Progenitor cell of endocrine pancreas (in vitro differentiated cells): ENCODE results near the gene DCC. TPM values are rescaled to one million over a fixed set of nuclear protein-coding genes. Genes with fewer than 3 reads are reported as not detected.

Experiments used
- DNase-seq: peaks from one replicate; pipeline ENCODE4 v3.0.0; 2021; ENCODE audit warnings: low spot score; ENCODE audit not compliant: unreplicated experiment
- H3K27ac Mint-ChIP-seq: 2 replicates; pipeline ENCODE4 v1.8.0; 2021; ENCODE audit warnings: mild to moderate bottlenecking, moderate library complexity, mixed read lengths
- H3K27me3 Mint-ChIP-seq: 2 replicates; pipeline ENCODE4 v1.8.0; 2021; ENCODE audit warnings: mixed read lengths
- H3K36me3 Mint-ChIP-seq: 2 replicates; pipeline ENCODE4 v1.8.0; 2022; ENCODE audit warnings: mixed read lengths; ENCODE audit not compliant: insufficient read depth
- H3K4me1 Mint-ChIP-seq: 2 replicates; pipeline ENCODE4 v1.8.0; 2021; ENCODE audit warnings: low read depth, mixed read lengths
- H3K4me3 Mint-ChIP-seq: 2 replicates; pipeline ENCODE4 v1.8.0; 2021; ENCODE audit warnings: low read depth, mild to moderate bottlenecking, moderate library complexity, mixed read lengths
- H3K9me3 Mint-ChIP-seq: 2 replicates; pipeline ENCODE4 v1.8.0; 2021; ENCODE audit warnings: low read depth, mixed read lengths
- CTCF ChIP-seq: fragments of 200-600 bp; sonication (generic); IDR thresholded peaks from one replicate; pipeline ENCODE4 v1.5.0; 2021; ENCODE audit warnings: antibody characterized with exemption, mild to moderate bottlenecking; ENCODE audit not compliant: unreplicated experiment
- total RNA-seq: library from RNA; stranded (reverse); gene quantifications from 2 replicates; pipeline ENCODE4 v1.2.1, GENCODE V29; 2021

Gene DCC
- total RNA-seq, 1 donor from 2014 or later = 8.4 TPM

- TF ChIP-seq CTCF = no peak
- Mint-ChIP-seq H3K27me3 (peaks cover 24% of the 10 kb centered on the region), H3K36me3 (no peaks in the 10 kb centered on the region), H3K4me1 (peaks cover 6% of the 10 kb centered on the region), H3K27ac (no peak overlapping the region), H3K4me3 (no peak overlapping the region), H3K9me3 (no peaks in the 10 kb centered on the region)
- no peak for DNase-seq
Observed at GRCh38 chr18:52605345-52605744, 265.3 kb downstream of the DCC start.

GRCh38 chr18:52607985-52608384 lies 268.0 kb downstream of the DCC start:
- Mint-ChIP-seq H3K36me3 (no peaks in the 10 kb centered on the region), H3K9me3 (no peaks in the 10 kb centered on the region), H3K27me3 (peaks cover 17% of the 10 kb centered on the region), H3K4me3 (no peak overlapping the region), H3K27ac (no peak overlapping the region), H3K4me1 (no peaks in the 10 kb centered on the region)
- TF ChIP-seq CTCF = no peak
- DNase-seq = no peak

- DNase-seq = no peak
- no peak overlapping the region for H3K4me3 Mint-ChIP-seq
- H3K4me1 Mint-ChIP-seq = no peaks in the 10 kb centered on the region
- no peaks in the 10 kb centered on the region for H3K36me3 Mint-ChIP-seq
- TF ChIP-seq CTCF = no peak
- H3K9me3 Mint-ChIP-seq = no peaks in the 10 kb centered on the region
- no peak overlapping the region for H3K27ac Mint-ChIP-seq
- H3K27me3 Mint-ChIP-seq = peaks cover 11% of the 10 kb centered on the region
Observed at GRCh38 chr18:52610451-52611115, 270.6 kb downstream of the DCC start.

GRCh38 chr18:52612406-52612805 lies 272.4 kb downstream of the DCC start:
- no peaks in the 10 kb centered on the region for H3K36me3 Mint-ChIP-seq
- H3K27me3 Mint-ChIP-seq = peaks cover 11% of the 10 kb centered on the region
- TF ChIP-seq CTCF = no peak
- H3K4me3 Mint-ChIP-seq = no peak overlapping the region
- no peaks in the 10 kb centered on the region for H3K9me3 Mint-ChIP-seq
- no peak overlapping the region for H3K27ac Mint-ChIP-seq
- no peaks in the 10 kb centered on the region for H3K4me1 Mint-ChIP-seq
- DNase-seq = no peak

GRCh38 chr18:52615321-52615720 lies 275.3 kb downstream of the DCC start:
- Mint-ChIP-seq H3K27ac (no peak overlapping the region), H3K27me3 (peaks cover 2% of the 10 kb centered on the region), H3K36me3 (no peaks in the 10 kb centered on the region), H3K9me3 (no peaks in the 10 kb centered on the region), H3K4me3 (no peak overlapping the region), H3K4me1 (no peaks in the 10 kb centered on the region)
- DNase-seq = no peak
- no peak for TF ChIP-seq CTCF
